Measurements from ENCODE around the gene TMEM256.

TMEM256 gene

GRCh38 chr17:7392696-7393612 is 10.9 kb downstream of the TMEM256 start:
- Mint-ChIP-seq H3K36me3 (ENCODE audit: low read depth) (peaks cover 42% of the 10 kb centered on the region), H3K9me3 (no peaks in the 10 kb centered on the region), H3K4me3 (peak overlapping the region; percentile 97), H3K27me3 (ENCODE audit: low read depth) (no peaks in the 10 kb centered on the region), H3K4me1 (ENCODE audit: low read depth) (peaks cover 20% of the 10 kb centered on the region), H3K27ac (peak overlapping the region; percentile 65)
- no peak for DNase-seq (ENCODE audit: low spot score)

- Mint-ChIP-seq H3K36me3 (ENCODE audit: low read depth) (peaks cover 49% of the 10 kb centered on the region), H3K4me3 (peak overlapping the region; percentile 13), H3K27me3 (ENCODE audit: low read depth) (no peaks in the 10 kb centered on the region), H3K27ac (no peak overlapping the region), H3K4me1 (ENCODE audit: low read depth) (peaks cover 20% of the 10 kb centered on the region), H3K9me3 (no peaks in the 10 kb centered on the region)
- no peak for DNase-seq (ENCODE audit: low spot score)
Observed at GRCh38 chr17:7391307-7391706, 12.6 kb downstream of the TMEM256 start.

GRCh38 chr17:7389924-7390910 is 13.7 kb downstream of the TMEM256 start:
- peaks cover 52% of the 10 kb centered on the region for H3K36me3 Mint-ChIP-seq (ENCODE audit: low read depth)
- DNase-seq (ENCODE audit: low spot score): no peak
- no peak overlapping the region for H3K4me3 Mint-ChIP-seq
- no peaks in the 10 kb centered on the region for H3K9me3 Mint-ChIP-seq
- peaks cover 17% of the 10 kb centered on the region for H3K4me1 Mint-ChIP-seq (ENCODE audit: low read depth)
- H3K27ac Mint-ChIP-seq: no peak overlapping the region
- H3K27me3 Mint-ChIP-seq (ENCODE audit: low read depth): no peaks in the 10 kb centered on the region

GRCh38 chr17:7388856-7389255 is 15.0 kb downstream of the TMEM256 start:
- Mint-ChIP-seq H3K27me3 (ENCODE audit: low read depth) (no peaks in the 10 kb centered on the region), H3K36me3 (ENCODE audit: low read depth) (peaks cover 52% of the 10 kb centered on the region), H3K4me1 (ENCODE audit: low read depth) (peaks cover 18% of the 10 kb centered on the region), H3K9me3 (no peaks in the 10 kb centered on the region), H3K27ac (no peak overlapping the region), H3K4me3 (no peak overlapping the region)
- DNase-seq (ENCODE audit: low spot score): no peak

GRCh38 chr17:7384489-7385081 is 19.3 kb downstream of the TMEM256 start:
- H3K4me1 Mint-ChIP-seq (ENCODE audit: low read depth): peaks cover 5% of the 10 kb centered on the region
- H3K4me3 Mint-ChIP-seq: peak overlapping the region; percentile 66
- H3K27me3 Mint-ChIP-seq (ENCODE audit: low read depth): peaks cover 26% of the 10 kb centered on the region
- H3K9me3 Mint-ChIP-seq: no peaks in the 10 kb centered on the region
- H3K36me3 Mint-ChIP-seq (ENCODE audit: low read depth): peaks cover 19% of the 10 kb centered on the region
- H3K27ac Mint-ChIP-seq: peak overlapping the region; percentile 65
- DNase-seq (ENCODE audit: low spot score): no peak

- peak; percentile 72 for DNase-seq (ENCODE audit: low spot score)
- peaks cover 32% of the 10 kb centered on the region for H3K27me3 Mint-ChIP-seq (ENCODE audit: low read depth)
- H3K4me1 Mint-ChIP-seq (ENCODE audit: low read depth): peaks cover 5% of the 10 kb centered on the region
- peaks cover 5% of the 10 kb centered on the region for H3K9me3 Mint-ChIP-seq
- peak overlapping the region; percentile 22 for H3K27ac Mint-ChIP-seq
- H3K4me3 Mint-ChIP-seq: peak overlapping the region; percentile 66
- H3K36me3 Mint-ChIP-seq (ENCODE audit: low read depth): peaks cover 14% of the 10 kb centered on the region
Observed at GRCh38 chr17:7383742-7384488, 20.0 kb downstream of the TMEM256 start.

- Mint-ChIP-seq H3K4me3 (no peak overlapping the region), H3K27ac (no peak overlapping the region), H3K36me3 (ENCODE audit: low read depth) (peaks cover 11% of the 10 kb centered on the region), H3K27me3 (ENCODE audit: low read depth) (peaks cover 32% of the 10 kb centered on the region), H3K9me3 (peaks cover 5% of the 10 kb centered on the region), H3K4me1 (ENCODE audit: low read depth) (peaks cover 5% of the 10 kb centered on the region)
- no peak for DNase-seq (ENCODE audit: low spot score)
Observed at GRCh38 chr17:7383371-7383741, 20.5 kb downstream of the TMEM256 start.

- peaks cover 5% of the 10 kb centered on the region for H3K4me1 Mint-ChIP-seq (ENCODE audit: low read depth)
- H3K27ac Mint-ChIP-seq: no peak overlapping the region
- peaks cover 10% of the 10 kb centered on the region for H3K36me3 Mint-ChIP-seq (ENCODE audit: low read depth)
- H3K9me3 Mint-ChIP-seq: peaks cover 5% of the 10 kb centered on the region
- DNase-seq (ENCODE audit: low spot score): no peak
- peaks cover 32% of the 10 kb centered on the region for H3K27me3 Mint-ChIP-seq (ENCODE audit: low read depth)
- no peak overlapping the region for H3K4me3 Mint-ChIP-seq
Observed at GRCh38 chr17:7382901-7383300, 21.0 kb downstream of the TMEM256 start.

GRCh38 chr17:7380855-7381683 is 22.8 kb downstream of the TMEM256 start, which contains the start of gene TNK1:
Gene TNK1 (plus strand): TSS chr17:7381089. CDS start chr17:7382927, 1,838 bp downstream.
- Mint-ChIP-seq H3K4me1 (ENCODE audit: low read depth) (peaks cover 5% of the 10 kb centered on the region), H3K27me3 (ENCODE audit: low read depth) (peaks cover 37% of the 10 kb centered on the region), H3K36me3 (ENCODE audit: low read depth) (peaks cover 3% of the 10 kb centered on the region), H3K27ac (no peak within 1 kb of the TSS), H3K9me3 (peaks cover 5% of the 10 kb centered on the region), H3K4me3 (no peak within 1 kb of the TSS)
- no peak for DNase-seq (ENCODE audit: low spot score)

- no peak for DNase-seq (ENCODE audit: low spot score)
- H3K4me1 Mint-ChIP-seq (ENCODE audit: low read depth): peaks cover 5% of the 10 kb centered on the region
- no peaks in the 10 kb centered on the region for H3K36me3 Mint-ChIP-seq (ENCODE audit: low read depth)
- peaks cover 5% of the 10 kb centered on the region for H3K9me3 Mint-ChIP-seq
- peaks cover 37% of the 10 kb centered on the region for H3K27me3 Mint-ChIP-seq (ENCODE audit: low read depth)
- no peak overlapping the region for H3K4me3 Mint-ChIP-seq
- H3K27ac Mint-ChIP-seq: no peak overlapping the region
Observed at GRCh38 chr17:7380321-7380720, 23.6 kb downstream of the TMEM256 start.

GRCh38 chr17:7379134-7379533 is 24.8 kb downstream of the TMEM256 start:
- no peak for DNase-seq (ENCODE audit: low spot score)
- H3K4me1 Mint-ChIP-seq (ENCODE audit: low read depth): no peaks in the 10 kb centered on the region
- H3K9me3 Mint-ChIP-seq: peaks cover 5% of the 10 kb centered on the region
- H3K36me3 Mint-ChIP-seq (ENCODE audit: low read depth): no peaks in the 10 kb centered on the region
- no peak overlapping the region for H3K4me3 Mint-ChIP-seq
- no peak overlapping the region for H3K27ac Mint-ChIP-seq
- H3K27me3 Mint-ChIP-seq (ENCODE audit: low read depth): peaks cover 39% of the 10 kb centered on the region

GRCh38 chr17:7374353-7374752 is 29.5 kb downstream of the TMEM256 start:
- H3K27me3 Mint-ChIP-seq (ENCODE audit: low read depth): peaks cover 19% of the 10 kb centered on the region
- H3K9me3 Mint-ChIP-seq: peaks cover 4% of the 10 kb centered on the region
- H3K36me3 Mint-ChIP-seq (ENCODE audit: low read depth): no peaks in the 10 kb centered on the region
- no peaks in the 10 kb centered on the region for H3K4me1 Mint-ChIP-seq (ENCODE audit: low read depth)
- H3K4me3 Mint-ChIP-seq: no peak overlapping the region
- H3K27ac Mint-ChIP-seq: no peak overlapping the region
- no peak for DNase-seq (ENCODE audit: low spot score)
